ENCODE measurements around the gene DNLZ. TPM values are rescaled to one million over a fixed set of nuclear protein-coding genes. Genes with fewer than 3 reads are reported as not detected.

Gene DNLZ
- total RNA-seq, 1 experiment from 2014 or later: 36.6 TPM

- no peak for DNase-seq (ENCODE audit: low read depth)
Measured at GRCh38 chr9:136397643-136398042, 34.1 kb upstream of the DNLZ start.

GRCh38 chr9:136396219-136396515 lies 32.6 kb upstream of the DNLZ start:
- DNase-seq (ENCODE audit: low read depth): no peak

DNA sequence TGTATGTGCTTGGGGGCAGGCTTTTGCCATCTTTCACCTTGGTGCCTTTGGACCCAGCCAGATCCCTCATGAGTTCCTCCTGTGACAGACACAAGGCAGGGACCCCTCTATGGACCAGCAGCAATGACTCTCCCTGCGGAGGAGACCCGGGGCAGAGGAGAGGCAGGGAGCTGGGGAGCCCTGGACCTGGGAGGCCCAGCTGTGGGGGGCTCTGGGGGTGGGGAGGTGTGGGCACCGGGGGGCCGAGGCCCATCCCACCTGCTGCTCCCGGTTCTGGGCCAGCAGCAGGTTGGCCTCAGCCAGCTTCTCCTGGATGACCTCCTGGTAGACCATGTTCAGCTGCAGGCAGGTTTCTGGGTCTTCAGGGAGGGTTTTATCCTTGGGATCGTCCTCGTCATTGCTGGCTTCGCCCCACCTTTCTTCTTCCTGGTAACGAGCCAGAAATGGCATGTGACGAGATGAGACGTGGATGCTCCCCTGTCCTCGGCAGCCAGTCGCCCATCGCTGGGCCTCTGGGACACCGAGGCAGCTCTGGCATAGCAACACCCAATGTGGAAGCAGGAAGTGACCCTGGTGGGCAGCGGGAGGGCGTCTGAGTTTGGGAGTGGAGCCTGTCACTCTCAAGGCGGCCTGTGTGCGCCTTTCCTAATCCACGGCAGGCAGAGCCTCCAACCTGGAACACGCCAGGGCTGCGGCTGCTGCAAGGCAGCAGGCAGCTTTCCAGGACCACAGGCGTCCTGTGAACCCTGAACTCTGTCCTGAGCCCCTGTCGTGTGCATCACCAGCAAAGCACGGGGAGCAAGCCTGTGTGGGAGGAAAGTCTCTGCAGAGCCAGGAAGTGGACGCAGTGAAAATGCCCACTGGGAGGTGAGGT lies 32.0 kb upstream of the DNLZ start:
- no peak for DNase-seq (ENCODE audit: low read depth)

GRCh38 chr9:136395020-136395340 lies 31.4 kb upstream of the DNLZ start:
- no peak for DNase-seq (ENCODE audit: low read depth)

GRCh38 chr9:136394312-136395019 lies 30.9 kb upstream of the DNLZ start:
- no peak for DNase-seq (ENCODE audit: low read depth)

GRCh38 chr9:136393531-136393930 lies 30.0 kb upstream of the DNLZ start:
- DNase-seq (ENCODE audit: low read depth): no peak

DNA sequence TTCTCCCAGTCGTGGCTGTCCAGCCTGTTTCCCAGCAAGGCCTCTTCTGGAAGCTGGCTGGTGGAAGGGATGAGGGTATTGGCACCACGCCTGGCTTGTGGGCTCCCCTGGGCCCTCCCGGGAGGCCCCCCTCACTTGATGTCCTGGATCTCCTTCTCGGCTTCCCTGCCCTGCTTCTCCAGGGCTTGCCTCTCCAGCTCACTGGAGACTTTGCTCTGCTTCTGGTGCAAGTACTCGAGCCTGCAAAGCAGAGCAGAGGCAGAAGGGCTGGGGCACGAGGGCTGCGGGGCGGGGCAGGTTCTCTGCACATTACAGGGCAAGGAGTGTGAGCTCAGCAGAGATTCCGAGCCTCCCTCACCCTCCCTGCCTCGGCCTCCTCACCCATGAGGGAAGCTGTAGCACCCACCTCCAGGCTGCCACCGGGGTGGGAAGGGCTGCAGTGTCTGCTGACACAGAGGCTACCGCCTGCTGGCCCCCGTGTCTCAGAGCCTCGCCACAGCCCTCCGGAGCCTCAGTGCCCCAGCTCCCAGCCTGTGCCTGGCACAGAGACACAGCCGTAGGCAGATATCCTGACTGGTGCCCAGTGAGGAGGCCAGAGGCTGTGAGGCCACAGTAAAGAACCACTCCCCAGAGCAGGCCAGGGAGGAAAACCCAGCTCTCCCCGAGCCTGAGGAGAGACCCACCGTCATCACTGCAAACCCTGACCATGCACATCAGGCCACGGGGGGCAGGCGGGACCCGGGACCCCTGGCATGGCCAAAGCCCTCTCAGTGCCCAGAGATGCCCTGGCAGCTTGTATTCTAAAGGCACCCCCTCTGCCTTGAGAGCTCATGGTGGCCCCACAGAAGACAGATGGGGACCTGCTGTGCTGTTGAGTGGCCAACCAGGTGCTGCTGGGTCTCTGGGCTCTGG lies 29.2 kb upstream of the DNLZ start:
- DNase-seq (ENCODE audit: low read depth): no peak

DNA sequence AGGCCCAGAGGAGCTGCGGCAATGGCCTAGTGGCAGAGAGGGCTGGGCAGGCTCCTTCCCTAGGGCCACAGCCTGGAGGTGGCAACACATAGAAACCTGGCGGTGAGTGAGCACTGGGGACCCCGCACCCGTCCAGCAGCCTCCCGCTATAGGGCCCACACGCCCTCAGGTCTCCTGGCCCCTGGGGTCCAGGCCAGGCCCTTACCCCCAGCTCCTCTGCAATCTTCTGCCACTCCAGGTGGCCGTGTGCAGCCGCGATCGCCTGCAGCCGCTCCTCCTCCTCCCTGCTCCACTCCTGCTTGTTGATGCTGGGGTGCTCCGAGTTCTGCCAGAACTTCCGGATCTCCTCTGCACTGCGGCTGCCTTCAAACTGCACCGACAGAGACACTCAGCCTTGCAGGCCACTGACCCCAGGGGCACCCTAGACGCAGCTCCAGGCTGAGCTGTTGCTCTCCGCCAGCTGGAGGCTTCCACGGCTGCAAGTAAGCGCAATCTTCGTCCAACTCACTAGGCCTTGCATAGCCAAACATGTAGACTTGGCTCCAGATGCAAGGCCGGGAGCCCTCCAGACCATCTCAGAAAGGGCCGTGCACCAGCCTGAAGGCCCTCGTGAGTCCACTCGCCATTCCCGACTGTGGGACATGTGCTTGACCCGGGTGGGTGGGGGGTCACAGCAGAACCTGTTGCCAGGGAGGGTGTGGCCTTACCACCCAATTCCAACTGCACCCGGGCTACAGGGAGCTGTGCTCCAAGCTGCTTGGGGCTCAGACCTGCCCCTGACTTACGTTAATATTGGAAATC lies 28.4 kb upstream of the DNLZ start:
- DNase-seq (ENCODE audit: low read depth): no peak

DNA sequence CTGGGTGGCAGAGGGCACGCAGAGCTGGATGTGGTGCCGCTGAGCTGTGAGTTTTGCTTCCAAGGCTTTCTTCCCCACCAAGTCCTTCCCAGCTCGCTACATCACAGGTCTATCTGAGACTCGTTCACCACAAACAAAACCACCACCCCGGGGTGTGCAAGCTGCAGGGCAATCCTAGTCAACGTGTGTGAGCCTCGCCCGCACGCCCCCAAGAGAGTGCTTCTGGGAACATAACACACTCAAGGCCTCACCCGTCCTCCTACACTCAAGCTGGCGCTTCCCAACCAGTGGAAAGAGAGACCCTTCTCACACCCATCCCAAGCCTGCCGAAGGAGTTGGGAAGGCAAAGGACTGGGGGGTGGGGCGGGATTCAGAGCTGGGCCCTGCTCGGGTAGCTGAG lies 25.9 kb upstream of the DNLZ start:
- no peak for DNase-seq (ENCODE audit: low read depth)

GRCh38 chr9:136387217-136387616 lies 23.7 kb upstream of the DNLZ start:
- no peak for DNase-seq (ENCODE audit: low read depth)

- no peak for DNase-seq (ENCODE audit: low read depth)
Measured at GRCh38 chr9:136386018-136386417, 22.5 kb upstream of the DNLZ start.

GRCh38 chr9:136385015-136385414 lies 21.5 kb upstream of the DNLZ start:
- DNase-seq (ENCODE audit: low read depth): no peak

DNA sequence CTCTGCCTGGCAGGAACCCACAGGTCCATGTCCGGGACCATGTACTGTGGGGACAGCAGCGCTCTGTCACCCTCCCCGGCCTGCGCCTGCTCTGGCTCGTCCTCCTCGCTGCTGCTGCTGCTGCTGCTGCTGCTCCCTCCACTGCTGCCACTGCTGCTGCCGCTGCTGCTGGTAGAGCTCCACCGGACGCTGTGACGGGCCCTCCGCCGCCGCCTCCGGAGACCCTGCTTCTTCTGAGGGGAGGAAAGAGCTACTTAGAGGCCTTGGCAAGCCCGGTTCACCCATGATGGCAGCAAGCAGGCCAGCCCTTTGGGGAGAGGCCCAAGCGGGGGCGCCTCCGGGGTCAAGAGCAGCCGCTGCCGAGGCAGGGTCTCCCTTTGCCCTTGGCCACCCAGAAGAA lies 19.9 kb upstream of the DNLZ start:
- no peak for DNase-seq (ENCODE audit: low read depth)

GRCh38 chr9:136381966-136382513 lies 18.5 kb upstream of the DNLZ start:
- DNase-seq (ENCODE audit: low read depth): no peak

- no peak for DNase-seq (ENCODE audit: low read depth)
Measured at GRCh38 chr9:136381311-136381710, 17.8 kb upstream of the DNLZ start.

DNA sequence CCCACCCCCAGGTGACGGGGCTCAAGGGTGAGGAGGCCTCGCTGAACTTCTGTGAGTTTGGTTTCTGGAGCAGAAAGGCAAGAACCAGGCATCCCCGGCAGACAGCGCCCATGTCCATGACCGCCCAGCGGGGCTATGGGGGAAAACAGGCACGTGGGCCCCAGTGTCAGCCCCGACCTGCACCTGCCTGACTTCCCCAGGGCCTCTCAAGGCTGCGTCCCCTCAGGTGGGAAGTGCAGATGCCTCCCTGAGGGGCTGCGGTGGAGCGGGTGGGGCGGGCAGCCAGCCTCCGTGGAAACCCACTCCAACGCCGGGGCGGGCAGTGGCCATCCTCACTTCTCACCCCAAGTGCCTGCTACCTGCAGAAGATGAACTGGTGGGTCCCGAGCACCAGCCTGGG lies 16.8 kb upstream of the DNLZ start:
- DNase-seq (ENCODE audit: low read depth): no peak

GRCh38 chr9:136379891-136380290 lies 16.3 kb upstream of the DNLZ start:
- DNase-seq (ENCODE audit: low read depth): no peak

DNA sequence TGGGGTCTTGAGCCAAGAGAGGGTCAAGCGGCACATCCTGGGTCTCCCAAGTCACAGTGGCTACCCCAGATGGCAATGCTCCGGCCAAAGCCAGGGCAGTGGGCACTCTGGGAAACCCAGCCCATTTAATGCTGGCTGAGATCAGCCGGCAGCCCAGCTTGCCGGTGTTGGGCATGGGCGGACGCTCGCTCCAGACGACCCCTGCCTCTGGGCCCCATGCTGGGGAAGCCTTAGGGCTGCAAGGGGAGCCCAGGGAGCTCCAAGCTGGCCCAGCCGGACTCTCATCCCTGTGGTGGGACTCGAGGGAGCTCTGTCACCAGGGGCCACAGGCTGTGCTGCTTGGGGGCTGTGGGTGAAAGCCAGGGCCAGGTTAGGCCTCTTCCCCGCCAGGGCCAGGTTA lies 15.9 kb upstream of the DNLZ start:
- DNase-seq (ENCODE audit: low read depth): no peak

- no peak for DNase-seq (ENCODE audit: low read depth)
Measured at GRCh38 chr9:136379003-136379287, 15.4 kb upstream of the DNLZ start.

- no peak for DNase-seq (ENCODE audit: low read depth)
Measured at GRCh38 chr9:136378170-136379002, 14.8 kb upstream of the DNLZ start.
